ENCODE results near the gene ABTB1.
A peak's percentile ranks its signal among the peaks of the same experiment; 100 is the strongest.

ABTB1 gene

DNA sequence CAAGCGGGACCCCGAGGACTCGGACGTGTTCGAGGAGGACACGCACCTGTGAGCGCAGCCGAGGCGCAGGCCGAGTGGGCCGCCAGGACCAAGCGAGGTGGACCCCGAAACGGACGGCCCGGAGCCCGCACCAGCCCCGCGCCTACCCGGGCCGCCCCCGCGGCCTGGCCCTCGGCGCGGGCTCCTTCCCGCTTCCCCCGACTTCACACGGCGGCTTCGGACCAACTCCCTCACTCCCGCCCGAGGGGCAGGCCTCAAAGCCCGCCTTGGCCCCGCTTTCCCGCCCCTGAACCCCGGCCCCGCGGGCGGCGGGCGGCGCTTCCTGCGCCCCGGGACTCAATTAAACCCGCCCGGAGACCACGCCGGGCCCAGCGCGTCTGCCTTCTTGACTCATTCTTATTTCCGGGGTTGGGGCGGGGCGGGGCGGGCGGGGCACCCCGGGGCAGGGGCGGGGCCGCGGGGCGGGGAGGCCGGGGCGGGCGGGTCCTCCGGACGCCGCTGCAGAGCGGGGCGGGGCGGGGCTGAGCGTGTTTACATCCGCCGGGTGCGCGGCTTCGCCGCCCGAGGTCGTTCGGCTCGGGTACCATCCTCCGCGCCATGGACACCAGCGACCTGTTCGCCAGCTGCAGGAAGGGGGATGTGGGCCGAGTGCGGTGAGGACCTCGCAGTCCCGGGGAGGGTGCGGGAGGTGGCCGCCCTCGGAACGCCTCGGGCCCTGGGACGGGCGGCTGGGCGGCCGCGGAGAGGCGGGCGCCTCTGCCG, at the start of gene ABTB1:
Gene ABTB1 (plus strand): TSS at position 524 of the 762 bp plus-strand sequence. CDS start 74 bp downstream, at position 598.
- DNase-seq (ENCODE audit: low read depth in 2 of 2) = peak; percentile 78 to 80

DNA sequence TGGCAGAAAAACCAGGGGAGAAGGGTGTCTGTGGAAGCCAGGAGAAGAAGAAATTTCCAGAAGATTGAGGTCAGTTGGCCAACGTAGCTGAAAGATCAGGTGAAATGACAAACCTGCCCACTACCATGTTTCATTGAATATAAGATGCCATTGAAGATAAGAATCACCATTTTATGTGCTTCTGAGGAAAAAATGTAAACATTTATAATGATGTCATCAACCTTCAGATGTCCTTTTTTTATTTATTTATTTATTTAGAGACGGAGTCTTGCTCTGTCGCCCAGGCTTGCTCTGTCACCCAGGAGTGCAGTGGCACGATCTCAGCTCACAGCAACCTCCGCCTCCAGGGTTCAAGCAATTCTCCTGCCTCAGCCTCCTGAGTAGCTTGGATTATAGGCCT, 48.7 kb upstream of the ABTB1 start:
- no peak for DNase-seq (ENCODE audit: low read depth in 2 of 2)

DNA sequence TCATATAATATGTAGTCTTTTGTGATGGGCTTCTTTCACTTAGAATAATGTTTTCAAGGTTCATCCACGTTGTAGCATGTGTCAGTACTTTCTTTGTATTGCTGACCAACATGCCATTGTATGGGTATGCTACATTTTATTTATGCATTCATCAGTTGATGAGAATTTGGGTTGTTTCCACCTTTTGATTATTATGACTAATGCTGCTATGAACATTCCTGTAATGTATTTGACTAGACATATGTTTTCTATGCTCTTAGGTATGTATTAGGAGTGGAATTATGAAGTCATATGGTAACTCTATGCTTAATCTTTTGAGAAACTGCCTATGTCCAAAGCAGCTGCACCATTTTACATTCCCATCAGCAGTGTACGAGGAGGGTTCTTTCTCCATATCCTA, 46.9 kb upstream of the ABTB1 start:
- DNase-seq (ENCODE audit: low read depth in 2 of 2) = no peak

DNA sequence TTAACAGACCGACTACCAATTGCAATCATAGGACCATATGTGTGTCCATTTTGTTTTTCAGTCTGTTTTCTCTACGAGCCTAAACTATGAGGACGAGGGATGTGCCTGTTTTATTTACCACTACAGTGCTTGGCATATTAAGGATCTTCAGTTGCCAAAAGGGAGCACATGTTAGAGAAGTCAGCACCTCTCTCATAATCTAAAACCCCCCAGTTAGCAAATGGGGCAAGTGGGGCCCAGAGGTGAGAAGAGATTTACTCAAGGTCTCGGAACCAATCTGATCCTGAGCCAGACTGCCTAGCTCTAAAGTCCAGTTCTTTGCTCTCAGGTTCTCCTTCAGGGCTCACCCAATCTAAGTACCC, 44.3 kb upstream of the ABTB1 start:
- DNase-seq (ENCODE audit: low read depth in 2 of 2) = no peak

DNA sequence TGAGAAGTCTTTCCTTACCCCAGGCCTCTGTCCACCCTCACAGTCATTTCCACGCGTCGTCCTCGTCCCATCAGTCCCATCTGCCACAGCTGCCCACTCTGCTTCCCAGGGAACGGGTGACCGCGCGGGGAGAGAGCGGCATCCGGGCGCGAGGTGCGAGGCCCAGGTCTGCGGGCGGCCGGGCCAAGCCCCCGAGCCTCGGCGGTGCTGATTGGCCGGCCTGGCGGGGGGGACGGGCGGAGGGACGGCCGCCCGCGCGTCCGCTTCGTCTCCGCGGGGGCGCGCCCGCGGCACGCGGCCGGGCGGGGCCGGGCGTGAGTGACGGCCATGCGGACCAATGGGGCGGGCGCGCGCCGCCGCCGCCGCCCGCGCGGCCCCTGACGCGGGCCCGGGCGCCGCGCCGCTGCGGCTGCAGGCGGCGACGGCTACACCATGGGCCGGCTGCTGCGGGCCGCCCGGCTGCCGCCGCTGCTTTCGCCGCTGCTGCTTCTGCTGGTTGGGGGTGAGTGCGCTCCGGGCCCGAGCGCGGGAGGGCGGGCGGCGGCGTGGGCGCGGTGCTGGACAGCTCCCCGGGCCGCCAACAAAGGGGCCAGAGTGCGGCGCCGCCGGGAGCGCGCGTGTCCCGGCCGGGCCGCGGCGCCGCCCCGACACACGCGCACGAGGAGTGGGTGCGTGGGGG, 43.8 kb upstream of the ABTB1 start, which contains the start of gene PODXL2:
Gene PODXL2 (plus strand): TSS at position 398 of the 679 bp plus-strand sequence. CDS start 35 bp downstream, at position 433.
- no peak for DNase-seq (ENCODE audit: low read depth in 2 of 2)

DNA sequence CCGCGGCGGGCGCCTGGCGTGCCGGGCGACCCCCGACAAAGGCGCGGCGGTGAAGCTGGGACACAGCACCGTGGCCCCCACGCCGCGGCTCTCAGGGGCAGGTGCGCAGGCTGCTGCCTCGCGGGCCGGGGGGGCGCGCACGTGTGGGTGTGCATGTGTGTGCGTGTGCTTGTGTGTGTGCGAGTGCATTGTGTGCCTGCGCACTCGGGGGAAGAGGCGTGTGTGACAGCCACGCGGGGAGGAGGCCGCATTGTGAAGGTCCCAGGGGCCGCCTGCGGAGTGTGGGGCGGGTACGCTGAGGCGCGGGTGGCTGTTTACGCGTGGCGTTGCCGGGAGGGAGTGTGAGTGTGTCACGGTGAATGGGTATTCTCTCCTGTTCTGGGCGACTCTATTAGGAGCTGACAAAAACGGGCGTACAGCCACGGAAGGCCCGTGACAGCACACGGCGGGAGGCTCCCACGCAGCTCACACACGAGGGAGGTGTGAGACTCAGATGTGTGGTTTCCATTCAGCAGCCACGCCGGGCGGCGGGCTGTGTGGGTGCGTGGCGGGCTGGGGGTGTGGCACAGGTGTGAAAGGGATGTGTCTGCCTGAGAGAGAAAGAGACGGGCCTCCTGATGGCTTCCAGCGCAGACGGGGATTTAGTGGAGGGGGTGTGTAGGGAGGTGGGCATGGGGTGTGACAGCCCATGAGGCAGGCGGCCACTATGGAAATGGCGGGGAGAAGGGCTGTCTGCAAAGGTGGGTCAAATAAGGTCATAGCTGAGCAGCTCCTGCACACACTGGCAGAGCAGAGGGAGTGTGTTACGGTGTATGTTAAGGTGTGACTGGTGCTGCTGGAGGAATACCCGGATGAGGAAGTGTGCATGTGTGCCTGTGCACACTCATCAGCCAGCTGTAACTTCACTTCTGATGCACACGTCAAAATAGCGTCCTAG, 43.0 kb upstream of the ABTB1 start:
- DNase-seq (ENCODE audit: low read depth in 2 of 2) = no peak

DNA sequence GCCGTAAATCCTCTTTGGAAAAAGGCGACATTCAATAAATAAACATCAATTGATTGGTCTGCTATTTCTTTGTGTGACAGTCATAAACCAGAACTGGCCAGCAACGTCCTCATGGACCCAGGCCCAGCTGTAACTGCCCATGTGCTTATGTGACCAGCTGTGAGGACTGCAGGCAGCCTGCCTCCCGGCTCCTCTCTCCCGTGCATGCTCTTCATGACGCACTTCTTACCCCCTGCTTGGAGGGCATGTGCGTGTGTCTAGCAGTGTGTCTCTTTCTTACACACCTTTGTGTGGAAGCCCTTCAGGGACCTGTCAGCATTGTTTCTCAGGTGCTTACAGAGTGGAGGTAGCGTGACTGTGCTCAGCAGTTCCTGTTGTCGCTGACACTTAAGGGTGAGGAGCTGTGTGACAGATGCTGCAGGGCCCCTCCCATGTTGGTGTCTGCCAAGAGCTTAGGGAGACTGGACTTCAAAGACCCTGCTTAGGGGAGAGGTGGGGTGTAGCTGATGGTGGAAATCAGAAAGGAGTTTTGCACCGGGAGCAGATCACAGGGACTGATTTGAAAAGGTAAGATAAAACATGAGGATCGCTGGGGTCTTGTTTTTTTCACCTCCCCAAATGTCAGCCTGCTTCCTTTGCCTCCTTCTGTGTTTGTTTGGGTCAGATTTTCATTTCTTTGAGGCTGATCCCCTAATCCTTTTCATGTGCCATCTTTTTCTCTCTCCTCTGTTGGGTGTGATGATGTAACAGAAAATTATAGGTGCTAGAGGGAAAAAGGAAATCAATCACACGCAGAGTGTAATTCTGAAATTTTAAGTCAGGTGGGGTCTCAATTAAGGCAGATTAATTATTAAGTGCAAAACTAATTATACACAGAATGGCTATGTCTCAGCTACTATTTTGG, 41.7 kb upstream of the ABTB1 start:
- DNase-seq (ENCODE audit: low read depth in 2 of 2) = no peak

DNA sequence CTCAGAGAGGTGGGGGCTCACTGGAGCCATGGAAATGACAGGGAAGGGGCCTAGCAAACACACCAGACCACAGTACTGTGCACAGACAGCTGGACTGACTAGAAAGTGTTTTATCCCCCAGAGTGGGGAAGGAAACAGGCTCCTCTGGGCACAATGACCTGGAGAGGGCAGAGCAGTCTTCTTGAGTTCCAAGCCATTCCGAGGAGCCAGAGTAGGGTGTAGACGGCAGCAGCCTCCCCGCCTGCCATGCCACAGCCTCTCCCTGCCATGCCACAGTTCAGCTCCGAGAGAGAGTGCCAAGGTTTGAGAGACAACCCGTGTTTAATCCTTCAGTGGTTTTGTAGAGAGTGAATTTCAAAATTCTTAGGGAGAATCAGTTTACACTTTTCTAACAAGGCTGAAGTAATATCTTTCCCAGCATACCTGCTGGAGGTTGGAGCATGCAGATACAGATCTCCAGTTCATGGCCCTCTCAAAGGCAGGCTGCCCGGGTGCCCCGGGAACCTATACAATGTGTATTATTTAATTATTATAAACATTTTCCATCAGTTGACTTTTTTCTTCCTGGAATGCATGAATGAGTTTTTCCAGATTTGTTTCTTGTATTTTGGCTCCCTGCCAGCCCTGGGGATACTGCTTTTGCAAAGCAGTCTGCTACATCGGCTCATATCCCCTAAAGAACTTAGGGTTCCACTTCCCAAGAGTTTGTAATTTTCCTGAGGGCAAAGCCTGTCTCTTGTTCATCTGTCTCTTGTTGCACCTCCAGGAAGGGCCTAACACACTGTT, 40.5 kb upstream of the ABTB1 start:
- no peak for DNase-seq (ENCODE audit: low read depth in 2 of 2)

DNA sequence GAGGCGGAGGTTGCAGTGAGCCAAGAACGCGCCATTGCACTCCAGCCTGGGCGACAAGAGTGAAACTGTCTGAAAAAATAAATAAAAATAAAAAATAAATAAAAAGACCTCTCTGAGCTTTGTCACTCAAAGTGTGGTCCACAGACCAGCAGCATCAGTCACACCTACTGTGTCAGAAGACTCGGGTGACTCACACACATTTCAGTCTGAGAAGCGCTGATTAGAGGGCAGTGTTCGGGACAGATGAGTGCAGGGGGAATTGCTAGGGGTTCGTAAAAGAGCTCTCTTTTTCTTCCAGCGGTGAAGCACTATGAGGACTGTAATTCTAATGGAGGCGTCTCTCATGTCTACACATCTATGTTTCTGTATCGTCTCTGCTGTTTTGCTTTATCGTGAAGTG, 38.1 kb upstream of the ABTB1 start:
- DNase-seq (ENCODE audit: low read depth in 2 of 2) = no peak

DNA sequence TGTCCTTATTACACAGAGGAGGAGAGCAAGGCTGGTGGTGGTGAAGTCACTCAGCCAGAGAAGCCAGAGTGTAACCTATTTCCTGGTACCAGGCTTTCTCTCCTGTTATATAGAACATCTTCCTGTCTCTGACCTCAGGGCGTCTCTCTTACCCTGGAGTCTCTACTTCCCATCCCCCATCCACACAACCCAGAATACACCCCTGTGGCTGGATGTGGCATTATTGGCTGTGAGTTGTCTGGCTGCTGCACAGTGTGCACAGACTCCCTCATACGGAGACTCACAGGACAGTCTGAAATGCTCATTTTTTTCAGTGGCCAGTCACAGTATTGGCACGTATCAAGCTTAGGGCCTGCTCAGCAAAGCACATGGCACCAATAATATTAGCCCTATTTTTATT, 35.2 kb upstream of the ABTB1 start:
- DNase-seq (ENCODE audit: low read depth in 2 of 2) = no peak

DNA sequence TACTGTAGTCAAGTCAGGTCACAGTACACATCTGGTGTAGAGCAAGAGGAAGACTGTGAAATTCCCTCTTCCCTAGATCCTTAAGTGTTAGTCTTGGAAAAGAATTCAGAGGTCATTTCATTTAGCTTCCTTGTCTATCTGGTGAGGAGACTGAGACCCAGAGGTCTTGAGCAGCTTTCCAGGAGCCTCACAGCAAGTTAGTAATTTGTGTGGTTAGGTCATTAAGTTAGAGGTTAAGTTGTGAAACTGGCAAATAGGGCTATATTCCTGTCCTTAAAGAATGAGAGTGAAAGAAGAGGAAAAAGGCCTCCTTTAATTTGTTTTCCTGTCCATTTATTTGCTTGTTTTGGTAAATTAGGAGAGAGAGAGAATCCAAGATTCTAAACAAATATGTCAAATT, 34.8 kb upstream of the ABTB1 start:
- no peak for DNase-seq (ENCODE audit: low read depth in 2 of 2)

DNA sequence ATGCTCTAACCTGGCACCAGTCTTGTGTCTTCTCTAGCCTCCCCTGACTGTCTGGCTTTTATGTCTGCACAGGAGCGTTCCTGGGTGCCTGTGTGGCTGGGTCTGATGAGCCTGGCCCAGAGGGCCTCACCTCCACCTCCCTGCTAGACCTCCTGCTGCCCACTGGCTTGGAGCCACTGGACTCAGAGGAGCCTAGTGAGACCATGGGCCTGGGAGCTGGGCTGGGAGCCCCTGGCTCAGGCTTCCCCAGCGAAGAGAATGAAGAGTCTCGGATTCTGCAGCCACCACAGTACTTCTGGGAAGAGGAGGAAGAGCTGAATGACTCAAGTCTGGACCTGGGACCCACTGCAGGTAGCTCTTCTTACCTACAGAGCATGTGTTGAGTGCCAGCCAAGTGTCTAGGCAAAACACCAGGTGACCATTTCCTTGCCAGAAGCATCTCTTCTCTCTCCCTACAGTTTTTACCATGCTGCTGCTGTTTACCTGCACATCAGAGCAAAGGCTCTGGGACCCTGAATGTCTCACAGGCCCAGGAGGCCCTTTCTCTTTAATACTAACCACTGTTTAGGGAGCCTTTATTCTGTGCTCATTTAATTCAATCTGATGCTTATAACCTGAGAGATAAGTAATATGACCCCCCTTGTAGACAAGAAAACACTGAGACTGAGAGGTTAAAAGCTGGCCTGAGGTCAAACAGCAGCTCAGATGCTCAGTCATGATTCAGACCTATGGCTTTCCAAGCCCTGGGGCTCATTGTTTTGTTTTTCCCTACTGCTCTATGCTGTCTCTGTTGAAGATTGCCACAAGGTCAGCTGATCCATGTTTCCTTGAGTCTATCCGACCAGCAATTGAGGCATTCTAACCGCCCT, 33.3 kb upstream of the ABTB1 start:
- DNase-seq (ENCODE audit: low read depth in 2 of 2) = no peak

DNA sequence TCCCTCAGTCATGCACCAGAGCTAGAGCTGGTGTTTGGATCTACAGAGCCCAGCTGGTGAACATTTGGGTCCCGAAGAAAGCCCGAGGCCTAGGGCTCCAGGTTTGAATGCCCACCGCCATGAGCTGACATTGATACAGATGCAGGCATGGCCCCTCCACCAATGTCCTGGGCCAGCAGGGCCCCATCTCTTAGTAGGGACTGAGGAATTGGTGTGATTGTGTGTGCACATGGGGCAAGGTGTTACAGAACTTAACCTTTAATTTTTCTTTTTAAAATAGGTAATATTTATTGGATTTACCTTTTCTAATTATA, 32.8 kb upstream of the ABTB1 start:
- no peak for DNase-seq (ENCODE audit: low read depth in 2 of 2)

DNA sequence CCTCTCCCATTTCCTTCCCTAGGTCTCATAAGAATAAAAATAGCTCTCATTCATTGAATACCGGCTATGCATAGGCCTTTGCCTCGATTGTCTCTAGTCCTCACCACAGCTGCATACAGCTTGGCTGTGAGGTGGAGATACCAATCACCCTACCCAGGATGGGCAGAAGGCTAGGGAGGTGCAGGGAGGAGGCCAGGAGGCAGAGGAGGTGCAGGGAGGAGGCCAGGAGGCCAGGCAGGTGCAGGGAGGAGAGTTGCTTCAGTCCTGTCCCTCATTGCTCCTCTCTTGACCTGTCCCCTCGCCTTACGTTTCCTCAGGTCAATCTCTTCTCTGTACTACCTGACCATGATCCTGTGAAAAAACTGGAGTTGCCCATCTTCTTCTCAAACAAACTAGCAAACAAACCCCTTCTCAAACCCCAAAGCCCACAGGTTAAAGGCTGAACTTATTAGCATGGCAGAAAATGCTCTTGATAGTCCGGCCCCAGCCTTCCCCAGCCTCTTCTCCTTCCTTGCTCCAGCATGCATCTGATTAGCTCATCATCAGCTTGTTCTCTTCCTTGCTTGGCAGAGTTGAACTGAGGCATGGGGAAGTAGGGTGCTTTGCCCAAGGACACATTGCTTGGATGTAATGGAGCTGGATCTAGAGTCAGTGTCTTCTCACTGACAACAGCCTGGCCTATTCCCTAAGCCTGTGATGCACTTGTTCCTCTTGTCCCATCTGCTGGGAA, 27.9 kb upstream of the ABTB1 start:
- no peak for DNase-seq (ENCODE audit: low read depth in 2 of 2)

DNA sequence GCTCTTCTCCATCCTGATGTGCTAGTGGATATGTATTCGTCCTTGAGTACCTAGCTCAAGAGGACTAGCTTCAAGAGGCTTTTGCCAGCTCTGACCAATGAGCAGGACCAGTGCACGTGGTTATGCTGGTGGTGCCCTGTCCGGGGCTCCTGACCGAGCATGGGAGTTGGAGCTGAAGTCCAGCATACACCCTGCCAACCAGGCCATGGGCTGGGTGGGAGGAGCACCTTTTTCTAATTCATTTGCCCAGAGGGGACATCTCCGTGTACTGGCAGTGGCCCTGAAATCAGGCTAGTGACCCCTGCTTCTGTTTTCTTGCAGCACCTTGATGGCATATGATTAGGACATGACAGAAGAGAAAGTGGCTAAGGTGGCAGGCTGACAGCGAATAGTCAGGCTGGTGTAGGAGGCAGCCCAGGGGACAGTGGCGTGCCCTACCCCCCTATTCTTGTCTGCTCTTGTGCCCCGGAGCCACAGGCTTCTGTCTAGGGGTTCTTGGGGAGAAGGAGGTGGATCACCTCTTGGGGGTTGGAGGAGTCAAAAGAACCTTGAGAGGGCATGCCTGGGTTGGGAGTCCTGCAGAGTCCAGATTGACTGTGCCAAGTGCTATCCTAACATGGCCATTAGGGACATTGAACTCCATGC, 27.3 kb upstream of the ABTB1 start:
- no peak for DNase-seq (ENCODE audit: low read depth in 2 of 2)

DNA sequence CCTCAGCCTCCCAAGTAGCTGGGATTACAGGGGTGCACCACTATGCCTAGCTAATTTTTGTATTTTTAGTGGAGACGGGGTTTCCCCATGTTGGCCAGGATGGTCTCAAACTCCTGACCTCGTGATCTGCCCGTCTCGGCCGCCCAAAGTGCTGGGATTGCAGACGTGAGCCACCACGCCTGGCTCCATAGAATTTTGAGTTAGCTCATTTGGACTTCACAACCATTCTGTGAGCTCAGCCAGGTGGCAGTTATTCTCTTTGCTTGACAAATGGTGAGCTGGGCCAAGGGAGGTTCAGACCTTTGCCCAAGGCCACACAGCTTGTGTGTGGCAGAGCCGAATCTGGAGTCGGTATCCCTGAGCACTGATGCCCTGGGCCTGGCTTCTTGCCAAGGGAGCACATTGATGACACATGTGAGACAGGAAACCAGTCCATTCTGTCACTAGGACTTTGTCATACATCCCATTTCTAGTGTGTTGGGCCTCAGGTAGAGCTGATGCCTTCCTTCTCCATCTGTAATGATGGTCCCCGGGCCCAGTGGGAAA, 26.2 kb upstream of the ABTB1 start:
- no peak for DNase-seq (ENCODE audit: low read depth in 2 of 2)

DNA sequence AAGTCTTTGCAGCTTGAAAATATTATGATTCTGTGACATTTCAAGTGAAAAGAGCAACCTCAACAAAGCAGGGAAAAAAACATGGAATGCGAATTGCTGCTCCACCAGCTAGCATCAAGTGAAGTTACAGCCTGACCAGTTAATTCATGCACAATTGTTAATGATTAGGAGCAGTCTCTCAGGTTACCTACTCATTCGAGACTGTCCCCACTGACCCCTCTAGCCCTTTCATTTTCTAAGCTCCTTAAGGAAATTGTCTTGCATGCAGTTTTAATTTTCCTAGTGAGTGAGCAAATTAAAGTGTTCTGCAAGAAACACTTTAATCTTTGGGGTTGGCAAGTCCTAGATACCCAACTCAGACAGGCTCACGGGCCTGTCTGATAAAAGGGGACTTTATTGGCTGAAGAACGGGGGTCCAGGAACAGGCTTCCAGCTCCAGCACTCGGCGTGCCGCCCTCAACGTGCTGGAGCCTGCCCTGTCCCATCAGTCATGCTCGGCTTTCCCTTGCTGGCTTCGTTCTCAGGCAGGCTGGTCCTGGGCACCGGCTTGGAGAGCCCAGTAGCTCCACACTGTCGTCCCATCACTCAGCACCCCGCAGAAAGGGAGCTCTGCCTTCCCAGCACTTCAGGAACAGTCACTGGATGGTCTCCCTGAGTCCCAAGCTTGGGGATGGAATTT, 25.4 kb upstream of the ABTB1 start:
- no peak for DNase-seq (ENCODE audit: low read depth in 2 of 2)

DNA sequence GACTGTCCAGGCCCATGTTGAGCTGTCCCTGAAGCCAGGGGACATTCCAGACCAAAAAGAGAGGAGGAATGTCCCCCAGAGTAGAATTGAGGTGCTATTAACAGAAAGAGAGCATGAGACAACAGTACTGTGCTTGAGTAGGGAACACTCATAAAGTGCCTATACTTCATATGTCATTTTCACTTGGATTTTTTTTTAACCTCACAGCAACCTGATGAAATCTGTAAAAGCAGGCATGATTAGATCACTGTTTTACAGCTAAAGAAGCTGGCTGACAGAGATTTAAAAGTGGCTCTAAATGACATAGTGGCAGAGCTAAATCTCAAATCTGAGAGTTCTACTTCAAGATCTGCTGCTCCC, 24.9 kb upstream of the ABTB1 start:
- no peak for DNase-seq (ENCODE audit: low read depth in 2 of 2)

Measured in stimulated activated CD8-positive, alpha-beta memory T cell treated with anti-CD3 and anti-CD28 coated beads, Interleukin-15, amount 100 ng/mL, for 48 hours (primary cell).